Nephron (organoid): Measurements from ENCODE around the gene RIN1.
"Not testable (repeated sequence)": the region's sequence is repeated elsewhere in the genome, so short reads cannot be mapped to it uniquely, and the experiment has no call there.

Experiments used
- H3K27ac Mint-ChIP-seq, 3 experiments: 2 replicates each; pipeline ENCODE4 v1.8.0; 2020; ENCODE audit warnings: mixed read lengths in 3 of 3, mild to moderate bottlenecking in 2 of 3, moderate library complexity in 1 of 3
- H3K27me3 Mint-ChIP-seq: 2 replicates; pipeline ENCODE4 v1.8.0; 2021; ENCODE audit warnings: low read depth, mild to moderate bottlenecking, moderate library complexity, mixed read lengths
- H3K36me3 Mint-ChIP-seq: 2 replicates; pipeline ENCODE4 v1.8.0; 2020; ENCODE audit warnings: low read depth, mixed read lengths
- H3K4me1 Mint-ChIP-seq: 2 replicates; pipeline ENCODE4 v1.8.0; 2020; ENCODE audit warnings: mixed read lengths
- H3K4me3 Mint-ChIP-seq, 3 experiments: 2 replicates each; pipeline ENCODE4 v1.8.0; 2020; ENCODE audit warnings: mild to moderate bottlenecking in 3 of 3, mixed read lengths in 3 of 3, moderate library complexity in 2 of 3
- H3K9me3 Mint-ChIP-seq: 2 replicates; pipeline ENCODE4 v1.8.0; 2020; ENCODE audit warnings: mixed read lengths
- TF ChIP-seq, protein P1 (sequence below), 3 experiments: fragments of 200-600 bp; sonication (generic); IDR thresholded peaks; one replicate each; pipeline ENCODE4 v1.5.0; 2021; ENCODE audit warnings: antibody characterized with exemption in 3 of 3; ENCODE audit not compliant: unreplicated experiment in 3 of 3

RIN1 gene, protein sequence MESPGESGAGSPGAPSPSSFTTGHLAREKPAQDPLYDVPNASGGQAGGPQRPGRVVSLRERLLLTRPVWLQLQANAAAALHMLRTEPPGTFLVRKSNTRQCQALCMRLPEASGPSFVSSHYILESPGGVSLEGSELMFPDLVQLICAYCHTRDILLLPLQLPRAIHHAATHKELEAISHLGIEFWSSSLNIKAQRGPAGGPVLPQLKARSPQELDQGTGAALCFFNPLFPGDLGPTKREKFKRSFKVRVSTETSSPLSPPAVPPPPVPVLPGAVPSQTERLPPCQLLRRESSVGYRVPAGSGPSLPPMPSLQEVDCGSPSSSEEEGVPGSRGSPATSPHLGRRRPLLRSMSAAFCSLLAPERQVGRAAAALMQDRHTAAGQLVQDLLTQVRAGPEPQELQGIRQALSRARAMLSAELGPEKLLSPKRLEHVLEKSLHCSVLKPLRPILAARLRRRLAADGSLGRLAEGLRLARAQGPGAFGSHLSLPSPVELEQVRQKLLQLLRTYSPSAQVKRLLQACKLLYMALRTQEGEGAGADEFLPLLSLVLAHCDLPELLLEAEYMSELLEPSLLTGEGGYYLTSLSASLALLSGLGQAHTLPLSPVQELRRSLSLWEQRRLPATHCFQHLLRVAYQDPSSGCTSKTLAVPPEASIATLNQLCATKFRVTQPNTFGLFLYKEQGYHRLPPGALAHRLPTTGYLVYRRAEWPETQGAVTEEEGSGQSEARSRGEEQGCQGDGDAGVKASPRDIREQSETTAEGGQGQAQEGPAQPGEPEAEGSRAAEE

DNA sequence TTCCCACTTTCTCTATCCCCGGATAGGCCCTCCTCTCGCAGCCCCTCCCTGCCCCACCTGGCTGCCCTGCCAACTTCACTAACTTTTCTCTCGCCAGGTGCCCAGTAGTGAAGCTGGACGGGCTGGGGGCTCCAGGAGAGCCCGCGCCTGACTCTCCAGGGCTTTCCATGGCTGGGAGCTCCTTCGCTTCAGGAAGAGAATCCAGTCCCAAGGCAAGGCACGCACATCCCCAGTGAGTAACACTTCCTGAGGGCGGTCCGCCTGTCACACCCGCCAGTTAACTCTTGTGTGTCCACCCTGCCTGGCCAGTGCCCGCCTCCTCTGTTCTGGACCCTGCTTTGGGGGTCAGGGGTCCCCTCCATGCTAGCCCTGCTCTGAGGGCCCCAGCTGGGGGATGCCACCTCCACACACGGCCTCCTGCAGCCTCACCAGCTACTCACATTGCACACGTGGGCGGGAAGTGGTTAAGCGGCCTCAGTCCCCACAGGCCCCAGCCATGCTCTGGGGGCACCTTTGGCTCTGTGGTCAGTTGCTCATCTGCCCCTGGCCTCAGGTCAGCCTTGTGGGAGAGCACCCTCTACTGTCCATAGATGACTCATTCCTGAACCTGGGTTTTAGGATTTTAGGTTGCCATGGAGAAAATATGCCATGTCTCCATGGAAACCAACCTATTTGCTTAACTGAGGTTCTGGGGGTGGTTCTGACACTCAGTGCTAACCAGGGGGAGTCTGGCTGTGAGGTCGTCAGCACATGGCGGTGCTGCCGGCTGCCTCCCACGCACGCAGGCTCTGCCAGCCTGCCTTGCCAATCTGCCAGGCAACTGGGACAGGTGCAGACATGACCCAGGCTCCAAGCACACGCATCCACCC, at the start of gene RIN1:
RIN1 (minus strand) TSS at position 201 of the 869 bp plus-strand sequence; CDS start at position 169, 32 bp downstream.
- Mint-ChIP-seq H3K27ac (peak within 1 kb of the TSS; percentile 24 to 43 (median 38)), H3K9me3 (no peaks in the 10 kb centered on the region), H3K4me3 (peak within 1 kb of the TSS; percentile 92 to 95 (median 95)), H3K36me3 (peaks cover 12% of the 10 kb centered on the region), H3K27me3 (peaks cover 6% of the 10 kb centered on the region), H3K4me1 (peaks cover 15% of the 10 kb centered on the region)
- TF ChIP-seq, protein P1, sequence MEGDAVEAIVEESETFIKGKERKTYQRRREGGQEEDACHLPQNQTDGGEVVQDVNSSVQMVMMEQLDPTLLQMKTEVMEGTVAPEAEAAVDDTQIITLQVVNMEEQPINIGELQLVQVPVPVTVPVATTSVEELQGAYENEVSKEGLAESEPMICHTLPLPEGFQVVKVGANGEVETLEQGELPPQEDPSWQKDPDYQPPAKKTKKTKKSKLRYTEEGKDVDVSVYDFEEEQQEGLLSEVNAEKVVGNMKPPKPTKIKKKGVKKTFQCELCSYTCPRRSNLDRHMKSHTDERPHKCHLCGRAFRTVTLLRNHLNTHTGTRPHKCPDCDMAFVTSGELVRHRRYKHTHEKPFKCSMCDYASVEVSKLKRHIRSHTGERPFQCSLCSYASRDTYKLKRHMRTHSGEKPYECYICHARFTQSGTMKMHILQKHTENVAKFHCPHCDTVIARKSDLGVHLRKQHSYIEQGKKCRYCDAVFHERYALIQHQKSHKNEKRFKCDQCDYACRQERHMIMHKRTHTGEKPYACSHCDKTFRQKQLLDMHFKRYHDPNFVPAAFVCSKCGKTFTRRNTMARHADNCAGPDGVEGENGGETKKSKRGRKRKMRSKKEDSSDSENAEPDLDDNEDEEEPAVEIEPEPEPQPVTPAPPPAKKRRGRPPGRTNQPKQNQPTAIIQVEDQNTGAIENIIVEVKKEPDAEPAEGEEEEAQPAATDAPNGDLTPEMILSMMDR (IDR thresholded peaks at IDR 0.05; ENCODE audit: unreplicated experiment in 3 of 3), result peak in 2 of 3 experiments; percentile 21 to 43

DNA sequence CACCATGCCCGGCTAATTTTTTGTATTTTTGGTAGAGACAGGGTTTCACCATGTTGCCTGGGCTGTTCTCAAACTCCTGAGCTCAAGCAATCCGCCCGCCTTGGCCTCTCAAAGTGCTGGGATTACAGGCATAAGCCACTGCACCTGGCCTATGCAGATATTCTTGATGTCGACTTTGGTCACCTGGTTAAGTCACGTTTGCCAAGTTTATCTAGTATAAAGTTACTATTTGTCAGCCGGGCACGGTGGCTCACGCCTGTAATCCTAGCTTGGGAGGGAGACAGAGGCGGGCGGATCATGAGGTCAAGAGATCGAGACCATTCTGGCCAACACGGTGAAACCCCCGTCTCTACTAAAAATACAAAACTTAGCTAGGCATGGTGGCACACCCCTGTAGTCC, 48.1 kb upstream of the RIN1 start:
- H3K27ac Mint-ChIP-seq, H3K4me1 Mint-ChIP-seq, H3K27me3 Mint-ChIP-seq, H3K36me3 Mint-ChIP-seq, H3K9me3 Mint-ChIP-seq, H3K4me3 Mint-ChIP-seq: not testable (repeated sequence)

DNA sequence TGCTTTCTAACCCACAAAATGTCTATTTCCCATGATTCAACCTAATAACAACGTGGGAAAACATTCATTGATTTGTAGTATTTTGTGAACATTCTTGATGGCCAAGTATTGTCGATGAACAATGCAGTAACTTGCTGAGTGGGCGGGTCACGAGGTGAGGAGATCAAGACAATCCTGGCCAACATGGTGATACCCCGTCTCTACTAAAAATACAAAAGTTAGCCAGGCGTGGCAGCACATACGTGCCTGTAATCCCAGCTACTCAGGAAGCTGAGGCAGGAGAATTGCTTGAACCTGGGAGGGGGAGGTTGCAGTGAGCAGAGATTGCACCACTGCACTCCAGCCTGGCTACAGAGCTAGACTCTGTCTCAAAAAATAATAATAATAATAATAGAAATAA, 44.0 kb upstream of the RIN1 start:
- not testable (repeated sequence) for H3K36me3 Mint-ChIP-seq, H3K4me1 Mint-ChIP-seq, H3K27me3 Mint-ChIP-seq, H3K9me3 Mint-ChIP-seq, H3K4me3 Mint-ChIP-seq
- H3K27ac Mint-ChIP-seq, result peak overlapping the region in 1 of 3 experiments; percentile 71

DNA sequence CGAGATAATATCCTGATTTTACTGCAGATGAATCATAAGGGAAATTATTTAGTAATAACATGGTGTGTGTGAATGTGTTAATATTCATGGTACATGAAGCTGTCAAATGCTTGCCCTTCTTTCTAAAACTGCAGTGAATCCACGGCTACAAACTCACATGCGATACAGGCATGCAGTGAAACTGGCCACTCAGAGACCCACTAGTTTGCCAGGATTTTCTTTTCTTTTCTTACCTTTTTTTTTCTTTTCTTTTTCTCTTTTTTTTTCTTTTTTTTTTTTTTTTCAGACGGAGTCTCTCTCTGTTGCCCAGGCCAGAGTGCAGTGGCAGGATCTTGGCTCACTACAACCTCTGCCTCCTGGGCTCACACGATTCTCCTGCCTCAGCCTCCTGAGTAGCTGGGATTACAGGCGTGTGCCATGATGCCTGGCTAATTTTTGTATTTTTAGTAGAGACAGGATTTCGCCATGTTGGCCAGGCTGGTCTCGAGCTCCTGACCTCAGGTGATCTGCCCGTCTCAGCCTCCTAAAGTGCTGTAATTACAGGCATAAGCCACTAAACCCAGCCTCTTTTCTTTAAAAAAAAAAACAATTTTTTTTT, 37.6 kb upstream of the RIN1 start:
- H3K4me3 Mint-ChIP-seq, result peak overlapping the region; percentile 48 to 61 (median 57)
- H3K27ac Mint-ChIP-seq, result peak overlapping the region in 1 of 3 experiments; percentile 41
- H3K4me1 Mint-ChIP-seq, result peaks cover 16% of the 10 kb centered on the region
- H3K36me3 Mint-ChIP-seq, H3K9me3 Mint-ChIP-seq: not testable (repeated sequence)
- peaks cover 17% of the 10 kb centered on the region for H3K27me3 Mint-ChIP-seq

DNA sequence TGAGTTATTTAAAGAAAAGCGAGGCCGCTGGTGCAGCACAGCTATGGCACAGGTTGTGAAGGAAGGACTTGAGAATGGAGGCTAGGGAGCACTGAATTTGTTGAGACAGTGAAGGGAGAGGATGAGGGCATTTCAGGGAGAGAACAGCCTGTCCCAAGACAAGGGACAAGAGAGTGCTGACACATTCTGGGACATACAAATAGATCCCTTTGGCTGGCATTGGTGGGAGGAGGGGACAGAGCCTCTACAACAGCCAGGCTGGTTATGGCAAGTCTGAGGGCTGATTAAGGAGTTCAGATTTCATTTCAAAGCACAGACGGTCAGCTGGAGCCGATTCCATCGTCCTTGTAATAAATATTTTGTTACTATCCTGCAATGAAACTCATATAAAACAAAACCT, 37.0 kb upstream of the RIN1 start:
- no peaks in the 10 kb centered on the region for H3K9me3 Mint-ChIP-seq
- H3K27ac Mint-ChIP-seq, result peak overlapping the region in 1 of 3 experiments; percentile 41
- H3K4me1 Mint-ChIP-seq, result peaks cover 16% of the 10 kb centered on the region
- H3K36me3 Mint-ChIP-seq, result peaks cover 5% of the 10 kb centered on the region
- peaks cover 17% of the 10 kb centered on the region for H3K27me3 Mint-ChIP-seq
- TF ChIP-seq, protein P1 (IDR thresholded peaks at IDR 0.05; ENCODE audit: unreplicated experiment in 3 of 3), result no peak
- peak overlapping the region; percentile 16 to 61 (median 57) for H3K4me3 Mint-ChIP-seq

DNA sequence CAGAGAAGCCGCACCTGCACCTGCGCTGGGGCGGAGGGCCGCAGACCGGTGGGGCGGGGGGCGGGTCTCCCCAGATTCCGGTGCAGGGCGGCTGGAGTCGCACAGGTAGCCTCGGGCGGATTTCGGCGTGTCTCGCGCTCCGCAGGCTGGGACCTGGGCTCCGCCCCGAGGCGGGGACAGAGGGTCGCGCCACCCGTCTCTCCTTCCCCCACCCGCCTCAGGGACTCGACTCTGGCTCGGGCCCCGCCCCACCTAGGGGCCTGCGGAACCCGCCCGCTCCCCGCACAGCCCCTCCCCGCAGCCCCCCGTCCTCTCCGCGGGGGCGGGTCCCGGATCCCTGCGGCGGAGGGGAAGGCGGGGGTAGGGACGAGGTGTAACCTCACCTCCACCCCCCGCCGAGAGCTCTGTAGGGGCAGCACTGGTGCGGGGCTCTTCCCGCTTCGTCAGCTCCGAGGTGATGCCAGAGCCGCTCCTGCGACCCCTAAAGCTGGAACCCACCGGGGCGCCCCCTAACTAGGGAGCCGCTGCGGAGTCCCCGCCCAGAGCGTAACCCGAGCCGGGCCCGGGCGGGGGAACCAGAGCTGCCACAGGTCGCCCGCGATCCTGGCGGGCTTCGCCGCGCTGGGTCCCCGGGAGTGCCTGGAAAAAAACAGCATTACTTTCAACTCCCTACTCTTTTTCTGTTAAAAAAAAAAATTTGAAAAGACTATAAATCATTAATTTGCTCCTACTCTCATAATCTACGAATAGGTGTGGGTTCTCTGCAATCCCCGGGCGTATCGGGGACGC, 35.6 kb upstream of the RIN1 start, which contains the start of gene SLC29A2:
SLC29A2 (minus strand) TSS at position 134 of the 789 bp plus-strand sequence. CDS start 169 bp downstream, outside the sequence.
- peaks cover 16% of the 10 kb centered on the region for H3K4me1 Mint-ChIP-seq
- peak within 1 kb of the TSS in 2 of 3 experiments; percentile 84 to 94 for H3K27ac Mint-ChIP-seq
- no peaks in the 10 kb centered on the region for H3K9me3 Mint-ChIP-seq
- H3K4me3 Mint-ChIP-seq, result peak within 1 kb of the TSS; percentile 82 to 88 (median 86)
- peaks cover 10% of the 10 kb centered on the region for H3K36me3 Mint-ChIP-seq
- TF ChIP-seq, protein P1 (IDR thresholded peaks at IDR 0.05; ENCODE audit: unreplicated experiment in 3 of 3), result no peak
- peaks cover 17% of the 10 kb centered on the region for H3K27me3 Mint-ChIP-seq
